BJ (cell line): ENCODE results near the gene POLR2I. TPM values are rescaled to one million over a fixed set of nuclear protein-coding genes. Genes with fewer than 3 reads are reported as not detected.
"Not testable (repeated sequence)": the region's sequence is repeated elsewhere in the genome, so short reads cannot be mapped to it uniquely, and the experiment has no call there.

Source experiments
- CTCF ChIA-PET: fragments of 350-600 bp; formaldehyde crosslinking; extraction: SDS; loops from one replicate; lab custom pipeline; 2021; ENCODE audit warnings: antibody characterized with exemption, inconsistent platforms; lab: Yijun Ruan, JAX
- POLR2A ChIA-PET: fragments of 300-600 bp; sonication (Branson Sonifier 250); formaldehyde crosslinking; extraction: SDS; loops from one replicate; lab custom pipeline; 2021; ENCODE audit warnings: antibody characterized with exemption; lab: Charles Lee
- DNase-seq: peaks from one replicate; pipeline ENCODE4 v3.0.0-alpha.2; 2011; ENCODE audit warnings: low read depth
- H3K27me3 ChIP-seq: 2 replicates; pipeline ENCODE4 v1.6.0; 2011; ENCODE audit warnings: low read length; ENCODE audit not compliant: control insufficient read depth, insufficient read depth
- H3K36me3 ChIP-seq: 2 replicates; pipeline ENCODE4 v1.5.1; 2011; ENCODE audit warnings: low read length; ENCODE audit not compliant: control insufficient read depth, insufficient read depth
- H3K4me3 ChIP-seq: 2 replicates; pipeline ENCODE4 v1.5.1; 2011; ENCODE audit warnings: low read depth, mild to moderate bottlenecking, control low read depth, low read length
- polyA plus RNA-seq: library from polyadenylated mRNA; depleted of rRNA; stranded (reverse); fragments of >200 nt; gene quantifications from 2 replicates; pipeline ENCODE4 v1.2.3, GENCODE V29; 2011
- TF ChIP-seq, protein P1 (sequence below): IDR thresholded peaks from 2 replicates; pipeline ENCODE4 v1.5.1; 2011; ENCODE audit warnings: low read depth, mild to moderate bottlenecking, control low read depth, inconsistent platforms, low read length, moderate library complexity; ENCODE audit not compliant: insufficient read depth

Gene POLR2I
- polyA plus RNA-seq, 1 experiment, result 94.0 TPM

DNA sequence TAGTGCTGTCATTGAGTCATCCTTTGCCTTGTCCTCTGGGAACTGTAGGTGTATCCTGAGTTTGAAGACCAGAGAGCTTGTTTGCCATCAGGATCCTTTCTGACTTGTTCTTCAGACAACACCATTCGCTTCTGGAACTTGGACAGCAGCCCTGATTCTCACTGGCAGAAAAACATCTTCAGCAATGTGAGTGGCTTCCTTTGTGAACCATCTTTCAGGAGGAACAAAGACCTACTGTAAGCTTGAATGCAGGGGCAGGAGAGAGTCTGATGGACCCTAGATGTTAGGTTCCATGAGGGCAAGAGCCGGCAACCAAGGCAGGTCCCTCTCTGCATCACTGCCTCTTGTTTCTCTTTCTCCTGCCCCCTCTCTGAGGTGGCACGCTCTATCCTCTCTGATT is 33.3 kb downstream of the POLR2I start:
- H3K27me3 ChIP-seq, result no peaks in the 10 kb centered on the region
- POLR2A ChIA-PET, result no interaction called here
- peaks cover 1% of the 10 kb centered on the region for H3K36me3 ChIP-seq
- DNase-seq, result no peak
- no peak overlapping the region for H3K4me3 ChIP-seq
- TF ChIP-seq, protein P1, sequence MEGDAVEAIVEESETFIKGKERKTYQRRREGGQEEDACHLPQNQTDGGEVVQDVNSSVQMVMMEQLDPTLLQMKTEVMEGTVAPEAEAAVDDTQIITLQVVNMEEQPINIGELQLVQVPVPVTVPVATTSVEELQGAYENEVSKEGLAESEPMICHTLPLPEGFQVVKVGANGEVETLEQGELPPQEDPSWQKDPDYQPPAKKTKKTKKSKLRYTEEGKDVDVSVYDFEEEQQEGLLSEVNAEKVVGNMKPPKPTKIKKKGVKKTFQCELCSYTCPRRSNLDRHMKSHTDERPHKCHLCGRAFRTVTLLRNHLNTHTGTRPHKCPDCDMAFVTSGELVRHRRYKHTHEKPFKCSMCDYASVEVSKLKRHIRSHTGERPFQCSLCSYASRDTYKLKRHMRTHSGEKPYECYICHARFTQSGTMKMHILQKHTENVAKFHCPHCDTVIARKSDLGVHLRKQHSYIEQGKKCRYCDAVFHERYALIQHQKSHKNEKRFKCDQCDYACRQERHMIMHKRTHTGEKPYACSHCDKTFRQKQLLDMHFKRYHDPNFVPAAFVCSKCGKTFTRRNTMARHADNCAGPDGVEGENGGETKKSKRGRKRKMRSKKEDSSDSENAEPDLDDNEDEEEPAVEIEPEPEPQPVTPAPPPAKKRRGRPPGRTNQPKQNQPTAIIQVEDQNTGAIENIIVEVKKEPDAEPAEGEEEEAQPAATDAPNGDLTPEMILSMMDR, result no peak
- CTCF ChIA-PET, result no interaction called here

DNA sequence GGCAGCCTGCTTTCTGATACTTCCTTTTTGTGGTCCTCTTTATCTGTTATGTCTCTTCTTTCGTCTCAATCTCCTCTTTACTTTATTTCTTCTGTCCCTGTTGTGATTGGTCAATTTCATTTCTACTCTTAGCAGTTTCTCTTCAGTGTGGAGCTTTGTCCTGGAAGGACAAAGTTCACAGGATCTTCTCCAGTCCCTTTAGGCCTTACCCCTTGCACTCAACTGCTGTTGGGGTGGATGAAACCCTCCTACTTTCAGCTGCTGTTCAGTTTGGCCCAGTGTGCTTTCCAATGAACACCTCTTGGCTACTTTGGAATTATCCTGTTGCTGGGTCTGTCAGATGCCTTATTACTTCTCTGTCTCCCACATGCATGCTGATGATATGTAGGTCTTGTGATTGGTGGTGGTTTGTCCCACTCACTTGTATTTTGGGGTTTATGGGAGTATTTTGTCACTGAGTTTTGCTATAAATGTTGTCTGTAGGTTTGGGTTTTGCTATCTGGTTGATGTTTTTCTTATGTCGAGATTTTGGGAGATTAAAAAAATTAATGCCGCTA is 35.2 kb downstream of the POLR2I start:
- no peaks in the 10 kb centered on the region; the same call in none of the 2 replicates for H3K36me3 ChIP-seq
- CTCF ChIA-PET, result no interaction called here
- POLR2A ChIA-PET, result no interaction called here
- H3K4me3 ChIP-seq, result no peak overlapping the region
- TF ChIP-seq, protein P1, result no peak
- H3K27me3 ChIP-seq, result no peaks in the 10 kb centered on the region
- DNase-seq, result no peak

DNA sequence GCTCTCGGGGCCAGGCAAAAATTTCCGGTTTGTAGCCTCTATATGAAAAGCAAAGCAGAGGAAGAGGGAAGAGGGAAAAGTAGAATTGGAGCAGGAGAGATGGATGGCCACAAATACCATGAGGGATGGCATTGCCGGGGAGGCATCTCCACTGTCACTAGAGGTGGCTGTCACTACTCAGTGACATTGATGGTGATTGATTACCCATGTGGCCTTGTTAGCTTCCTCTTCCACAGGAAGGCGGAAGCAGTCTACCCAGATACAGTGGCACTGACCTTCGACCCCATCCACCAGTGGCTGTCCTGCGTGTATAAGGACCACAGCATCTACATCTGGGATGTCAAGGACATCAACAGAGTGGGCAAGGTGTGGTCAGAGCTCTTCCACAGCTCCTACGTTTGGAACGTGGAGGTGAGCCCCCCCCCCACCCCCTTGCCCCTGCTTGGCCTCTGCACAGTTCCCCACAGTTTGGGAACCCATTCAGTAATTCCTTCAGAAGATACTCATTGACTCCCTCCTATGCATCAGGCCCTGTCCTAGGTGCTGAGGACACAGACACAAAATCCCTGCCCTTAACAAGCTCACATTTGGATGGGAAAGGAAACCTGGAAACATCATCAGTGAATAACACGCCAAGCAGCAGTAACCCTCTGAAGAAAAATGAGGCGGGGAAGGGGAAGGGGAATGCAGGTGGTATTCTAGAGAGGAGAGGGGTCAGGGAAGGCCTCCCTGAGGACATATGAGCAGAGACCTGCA is 41.4 kb downstream of the POLR2I start:
- no peak overlapping the region for H3K4me3 ChIP-seq
- no peaks in the 10 kb centered on the region for H3K27me3 ChIP-seq
- POLR2A ChIA-PET, result no interaction called here
- DNase-seq, result no peak
- TF ChIP-seq, protein P1, result no peak
- no peaks in the 10 kb centered on the region for H3K36me3 ChIP-seq
- CTCF ChIA-PET, result interaction anchor here (0.9 to 2.5 kb wide), 4 partner anchors 10 to 96 kb away, joined by 3 to 9 read pairs (median 4); partner anchors contain the start of genes POLR2I and TBCB

DNA sequence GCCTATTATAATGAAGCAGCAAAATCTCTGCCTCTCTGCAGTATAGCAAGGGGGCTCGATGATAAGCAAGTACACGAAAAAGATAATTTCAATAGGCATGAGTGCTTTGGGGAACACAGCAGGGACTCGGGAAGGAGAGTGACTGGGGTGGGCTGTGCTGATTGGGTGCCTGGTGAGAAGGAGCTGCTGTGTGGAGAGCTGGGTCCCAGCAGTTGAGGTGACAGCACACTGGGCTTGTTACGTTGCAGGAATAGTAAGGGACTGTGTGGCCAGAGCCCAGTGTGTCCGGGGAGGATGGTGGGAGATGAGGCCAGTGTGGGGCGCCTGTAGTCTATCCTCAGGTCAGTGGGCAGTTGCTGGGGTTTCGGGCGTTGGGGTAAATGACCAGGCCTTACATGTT is 42.6 kb downstream of the POLR2I start:
- CTCF ChIA-PET, result interaction anchor here (0.6 to 2.5 kb wide), 5 partner anchors 11 to 69 kb away, joined by 3 to 9 read pairs (median 3); partner anchors contain the start of genes POLR2I and TBCB
- POLR2A ChIA-PET, result no interaction called here
- TF ChIP-seq, protein P1, result no peak
- no peaks in the 10 kb centered on the region for H3K36me3 ChIP-seq
- no peaks in the 10 kb centered on the region for H3K27me3 ChIP-seq
- H3K4me3 ChIP-seq, result no peak overlapping the region
- no peak for DNase-seq

DNA sequence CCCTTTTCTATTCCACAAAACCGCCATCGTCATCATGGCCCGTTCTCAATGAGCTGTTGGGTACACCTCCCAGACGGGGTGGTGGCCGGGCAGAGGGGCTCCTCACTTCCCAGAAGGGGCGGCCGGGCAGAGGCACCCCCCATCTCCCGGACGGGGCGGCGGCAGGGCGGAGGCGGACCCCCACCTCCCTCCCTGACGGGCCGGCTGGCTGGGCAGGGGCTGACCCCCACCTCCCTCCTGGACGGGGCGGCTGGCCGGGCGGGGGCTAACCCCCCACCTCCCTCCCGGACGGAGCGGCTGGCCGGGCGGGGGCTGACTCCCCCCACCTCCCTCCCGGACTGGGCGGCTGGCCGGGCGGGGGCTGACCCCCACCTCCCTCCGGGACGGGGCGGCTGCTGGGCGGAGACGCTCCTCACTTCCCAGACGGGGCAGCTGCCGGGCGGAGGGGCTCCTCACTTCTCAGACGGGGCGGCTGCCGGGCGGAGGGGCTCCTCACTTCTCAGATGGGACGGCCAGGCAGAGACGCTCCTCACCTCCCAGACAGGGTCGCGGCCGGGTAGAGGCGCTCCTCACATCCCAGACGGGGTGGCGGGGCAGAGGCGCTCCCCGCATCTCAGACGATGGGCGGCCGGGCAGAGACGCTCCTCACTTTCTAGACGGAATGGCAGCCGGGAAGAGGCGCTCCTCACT is 45.7 kb downstream of the POLR2I start:
- H3K36me3 ChIP-seq, H3K27me3 ChIP-seq, H3K4me3 ChIP-seq, DNase-seq, POLR2A ChIA-PET: not testable (repeated sequence)
- CTCF ChIA-PET, result interaction anchor here (2.2 kb wide), 1 partner anchor 8 kb away, joined by 10 read pairs; no protein-coding TSS in a partner anchor
